Retinal pigment epithelial cell (primary cell): ENCODE data around the gene BZW2.

ENCODE experiments used
- DNase-seq: peaks from one replicate; pipeline ENCODE4 v3.0.0-alpha.2; 2010; ENCODE audit warnings: low read depth
- H3K4me3 ChIP-seq: 2 replicates; pipeline ENCODE4 v1.5.1; 2011; ENCODE audit warnings: mild to moderate bottlenecking, low read length, control low read depth, moderate library complexity
- TF ChIP-seq, protein P1 (sequence below): conservative IDR thresholded peaks from 2 replicates; pipeline ENCODE4 v1.5.1; 2011; ENCODE audit warnings: low read depth, low read length, control low read depth, inconsistent platforms

Gene BZW2

DNA sequence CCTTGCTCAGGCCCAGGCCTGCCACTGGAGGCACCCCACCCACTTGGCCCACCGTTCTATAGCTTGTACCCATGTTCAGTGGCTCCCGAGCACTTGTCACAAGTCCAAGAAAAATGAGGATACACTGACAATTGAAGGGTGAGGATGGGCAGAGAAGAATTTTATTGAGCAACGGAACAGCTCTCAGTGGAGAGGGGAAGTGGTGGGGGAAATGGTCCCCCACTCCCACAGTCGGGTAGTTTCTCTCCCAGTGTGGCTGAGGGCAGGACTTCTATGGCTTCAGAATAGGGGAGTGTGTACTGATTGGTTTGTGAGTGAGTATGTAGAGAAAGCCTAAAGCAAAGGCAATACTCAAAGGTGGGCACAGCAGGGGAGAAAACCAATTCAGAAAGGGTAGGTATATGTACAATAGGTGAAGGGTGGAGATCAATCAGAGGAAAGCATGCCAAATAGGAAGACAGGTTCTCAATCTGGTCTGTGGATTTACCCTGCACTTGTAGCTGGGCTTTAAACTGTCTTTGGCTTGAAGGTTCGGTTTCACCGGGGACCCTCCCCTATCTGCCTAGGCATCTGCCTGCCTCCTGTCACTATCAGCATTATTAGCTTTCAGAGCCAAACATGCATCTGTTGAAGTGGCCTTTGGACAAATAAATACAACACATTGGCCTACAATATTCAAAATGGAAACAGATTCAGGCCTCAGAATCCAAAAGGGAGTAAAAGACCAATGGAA lies 98.7 kb downstream of the BZW2 start:
- TF ChIP-seq, protein P1, sequence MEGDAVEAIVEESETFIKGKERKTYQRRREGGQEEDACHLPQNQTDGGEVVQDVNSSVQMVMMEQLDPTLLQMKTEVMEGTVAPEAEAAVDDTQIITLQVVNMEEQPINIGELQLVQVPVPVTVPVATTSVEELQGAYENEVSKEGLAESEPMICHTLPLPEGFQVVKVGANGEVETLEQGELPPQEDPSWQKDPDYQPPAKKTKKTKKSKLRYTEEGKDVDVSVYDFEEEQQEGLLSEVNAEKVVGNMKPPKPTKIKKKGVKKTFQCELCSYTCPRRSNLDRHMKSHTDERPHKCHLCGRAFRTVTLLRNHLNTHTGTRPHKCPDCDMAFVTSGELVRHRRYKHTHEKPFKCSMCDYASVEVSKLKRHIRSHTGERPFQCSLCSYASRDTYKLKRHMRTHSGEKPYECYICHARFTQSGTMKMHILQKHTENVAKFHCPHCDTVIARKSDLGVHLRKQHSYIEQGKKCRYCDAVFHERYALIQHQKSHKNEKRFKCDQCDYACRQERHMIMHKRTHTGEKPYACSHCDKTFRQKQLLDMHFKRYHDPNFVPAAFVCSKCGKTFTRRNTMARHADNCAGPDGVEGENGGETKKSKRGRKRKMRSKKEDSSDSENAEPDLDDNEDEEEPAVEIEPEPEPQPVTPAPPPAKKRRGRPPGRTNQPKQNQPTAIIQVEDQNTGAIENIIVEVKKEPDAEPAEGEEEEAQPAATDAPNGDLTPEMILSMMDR: no peak
- DNase-seq: no peak
- H3K4me3 ChIP-seq: no peak overlapping the region

DNA sequence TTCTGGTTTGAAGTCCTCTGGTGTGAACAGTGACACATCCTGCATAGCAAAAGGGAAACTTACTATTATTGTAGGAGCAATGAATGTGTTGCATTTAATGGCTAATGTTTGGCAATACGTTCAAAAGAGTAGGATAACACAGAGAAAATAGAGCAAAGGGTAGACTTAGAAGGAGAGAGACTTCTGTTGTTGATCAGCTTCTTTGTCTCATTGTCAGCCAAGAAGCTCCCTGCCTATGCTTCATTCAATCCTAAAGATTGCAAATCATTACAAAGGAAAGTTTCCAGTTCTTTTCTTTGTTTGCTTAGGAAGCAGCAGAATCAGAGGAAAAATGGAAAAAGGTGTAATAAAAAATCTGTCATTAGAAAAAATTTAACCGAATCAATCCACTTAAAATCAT lies 99.7 kb downstream of the BZW2 start:
- TF ChIP-seq, protein P1: no peak
- no peak for DNase-seq
- H3K4me3 ChIP-seq: no peak overlapping the region

DNA sequence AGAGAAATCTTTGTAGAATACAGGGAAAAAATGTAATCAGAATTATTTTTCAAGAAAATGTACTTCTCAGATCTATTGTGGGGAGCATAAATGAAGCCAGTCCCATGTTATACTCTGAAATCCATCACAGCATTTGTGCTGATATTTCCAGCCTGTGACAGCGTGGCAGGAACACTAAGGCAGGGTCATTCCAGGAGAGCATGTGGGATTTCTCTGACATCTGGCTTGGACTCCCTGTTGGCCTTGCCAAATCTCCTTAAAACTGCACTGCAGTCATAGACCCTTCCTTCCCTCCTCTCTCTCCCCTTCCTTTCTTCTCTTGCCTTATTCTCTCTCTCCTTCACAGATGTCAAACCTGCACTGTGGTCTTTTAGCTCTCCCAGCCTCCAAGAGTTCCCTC lies 101.1 kb downstream of the BZW2 start:
- no peak for DNase-seq
- H3K4me3 ChIP-seq: no peak overlapping the region
- TF ChIP-seq, protein P1: no peak

DNA sequence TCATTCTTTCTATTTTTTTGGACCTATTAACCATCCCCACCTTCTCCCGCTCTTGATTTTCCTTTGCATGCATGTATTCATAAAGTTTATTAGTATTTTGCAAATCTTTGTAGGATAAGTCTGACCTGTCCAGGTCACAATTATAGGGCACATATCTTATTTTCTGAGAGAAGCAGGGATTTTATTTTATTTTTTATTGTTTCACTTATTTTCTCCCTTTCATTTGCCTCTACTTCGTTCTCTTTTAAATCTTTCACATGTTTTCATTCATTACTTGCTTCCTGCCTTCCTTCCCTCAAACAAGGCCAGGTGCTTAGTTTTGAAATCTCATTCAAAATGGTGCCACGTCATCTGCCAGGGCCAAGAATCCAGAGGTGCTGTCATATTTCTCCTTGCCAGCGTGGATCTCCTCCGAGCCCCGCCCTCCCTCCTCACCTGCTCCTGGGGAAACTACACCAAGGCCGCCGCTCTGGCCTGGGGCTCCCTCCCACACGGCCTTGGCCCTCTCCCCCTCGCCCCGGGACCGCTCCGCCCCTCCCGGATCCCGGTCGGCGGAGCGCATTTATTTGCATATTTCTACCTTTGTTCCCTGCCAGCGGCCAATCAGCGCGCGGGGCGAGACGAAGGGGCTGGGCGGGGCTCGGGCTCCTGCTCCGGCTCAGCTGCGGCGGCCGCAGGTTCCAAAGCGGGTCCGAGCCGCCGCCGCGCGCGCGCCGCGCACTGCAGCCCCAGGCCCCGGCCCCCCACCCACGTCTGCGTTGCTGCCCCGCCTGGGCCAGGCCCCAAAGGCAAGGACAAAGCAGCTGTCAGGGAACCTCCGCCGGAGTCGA lies 107.3 kb downstream of the BZW2 start, which contains the start of gene TSPAN13:
Gene TSPAN13 (plus strand): TSS at position 654 of the 830 bp plus-strand sequence. CDS start 213 bp downstream, outside the sequence.
- H3K4me3 ChIP-seq: peak within 1 kb of the TSS; percentile 88
- TF ChIP-seq, protein P1: no peak
- DNase-seq: peak; percentile 34

DNA sequence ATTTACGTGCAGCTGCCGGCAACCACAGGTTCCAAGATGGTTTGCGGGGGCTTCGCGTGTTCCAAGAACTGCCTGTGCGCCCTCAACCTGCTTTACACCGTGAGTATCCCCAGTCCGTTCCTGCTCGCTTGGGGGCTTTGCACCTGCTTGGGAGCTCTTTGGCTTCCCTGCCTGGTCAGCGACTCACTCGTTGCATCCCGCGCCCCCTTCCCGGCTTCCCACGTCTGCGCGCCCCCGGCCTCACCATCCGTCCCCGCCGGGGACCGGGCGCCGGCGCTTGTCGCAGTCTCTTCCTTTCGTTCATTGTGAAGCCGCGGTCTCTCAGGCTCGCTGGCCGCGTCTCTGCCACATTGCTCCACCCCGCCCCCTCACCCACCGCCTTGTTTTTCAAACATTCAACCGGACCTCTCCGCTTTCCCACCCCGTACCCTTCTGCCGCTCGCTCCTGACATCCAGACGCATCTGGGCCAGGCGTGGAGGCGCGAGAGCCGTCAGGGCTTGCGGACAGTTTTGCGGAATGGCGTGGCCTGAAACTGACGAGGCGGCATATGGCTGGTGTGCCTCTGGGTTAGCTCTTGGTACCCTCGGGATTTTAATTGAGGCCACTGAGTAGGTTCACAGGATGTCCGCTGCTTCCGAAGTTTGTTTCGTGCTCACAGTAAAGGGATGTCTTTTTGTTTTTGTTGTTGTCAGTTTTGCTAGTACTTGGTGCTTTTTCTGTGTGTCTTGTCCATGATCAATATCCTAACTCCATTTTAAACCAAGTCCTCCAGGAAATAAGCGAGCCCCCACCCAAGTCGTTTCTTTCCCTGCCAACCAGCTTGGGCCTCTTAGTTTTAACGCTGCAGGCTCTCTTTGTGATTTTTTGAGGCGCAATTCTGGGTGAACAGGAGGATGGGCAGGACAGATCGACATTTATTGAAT lies 108.2 kb downstream of the BZW2 start:
- TF ChIP-seq, protein P1: no peak
- no peak for DNase-seq
- peak overlapping the region; percentile 88 for H3K4me3 ChIP-seq

DNA sequence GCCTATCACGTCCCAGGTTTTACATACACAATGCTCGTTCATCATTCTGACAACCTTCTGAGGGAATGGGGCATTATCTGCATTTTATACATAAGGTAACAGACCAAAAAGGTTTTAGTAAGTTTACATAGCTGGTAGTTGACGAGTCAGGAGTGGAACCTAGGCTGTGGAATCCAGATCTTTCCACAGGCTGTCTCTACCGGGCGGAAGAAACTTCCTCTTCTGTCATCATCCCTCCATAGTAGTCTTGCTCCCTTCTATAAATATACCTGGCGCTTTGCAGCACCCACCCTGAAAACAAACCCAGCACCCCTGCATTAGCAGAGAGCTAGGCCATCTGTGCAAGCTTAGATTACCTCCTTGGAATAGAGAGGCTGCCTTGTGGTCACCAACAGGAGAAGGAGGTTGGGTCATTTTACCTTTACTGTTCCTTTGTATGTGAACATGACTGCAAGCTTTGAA lies 108.9 kb downstream of the BZW2 start:
- H3K4me3 ChIP-seq: peak overlapping the region; percentile 88
- DNase-seq: no peak
- TF ChIP-seq, protein P1: no peak
